DOHH2 (cell line): Measurements from ENCODE around the gene DISC1.

Experiments
- CTCF ChIP-seq: fragments of 200-600 bp; sonication (generic); IDR thresholded peaks from one replicate; pipeline ENCODE4 v1.5.1; 2014; ENCODE audit warnings: antibody characterized with exemption, mild to moderate bottlenecking, low read depth, low read length; ENCODE audit not compliant: poor library complexity, severe bottlenecking
- EZH2phosphoT487 ChIP-seq: fragments of 200-600 bp; sonication (generic); IDR thresholded peaks from 2 replicates; pipeline ENCODE4 v1.6.1; 2017; ENCODE audit warnings: borderline replicate concordance, mild to moderate bottlenecking, antibody characterized with exemption, low read length, moderate library complexity, mixed read lengths

- TF ChIP-seq CTCF (no peak), EZH2phosphoT487 (no peak)
Measured at GRCh38 chr1:232074265-232074664, 447.7 kb downstream of the DISC1 start.
